ENCODE measurements around the gene RFX2. TPM values are rescaled to one million over a fixed set of nuclear protein-coding genes. Genes with fewer than 3 reads are reported as not detected.

Gene RFX2
- total and polyA plus RNA-seq, 9 of the 15 experiments (the other 6 are each of a cell fraction or from before 2014, with no cell fraction given) = 3.6 to 18.7 (median 8.7) TPM

- peak in 1 of 3 experiments; percentile 21; a peak in 1 of 6 replicates for TF ChIP-seq ZBTB11 (CRISPR knock-in tag; IDR thresholded peaks at IDR 0.05)
- TF ChIP-seq CREB1 (IDR thresholded peaks at IDR 0.05) = peak; percentile 65
- peak; percentile 51; the same call in 1 of the 2 replicates for TF ChIP-seq CREB1 (CRISPR knock-in tag; IDR thresholded peaks at IDR 0.05)
- TF ChIP-seq GATA2 (CRISPR knock-in tag; IDR thresholded peaks at IDR 0.05) = peak; percentile 60; the same call in 1 of the 2 replicates
- TF ChIP-seq ATF3 (IDR thresholded peaks at IDR 0.05) = peak; percentile 86
- 0 out of 2 replicates have a peak, but pooled peaks have one; percentile 34 for TF ChIP-seq ATF3 (CRISPR knock-in tag; conservative IDR thresholded peaks at IDR 0.05)
- TF ChIP-seq HNRNPK (IDR thresholded peaks at IDR 0.05; ENCODE audit: low read depth, low read length, poor library complexity, severe bottlenecking) = no peak
- peak; percentile 51 for TF ChIP-seq CXXC5 (CRISPR knock-in tag; IDR thresholded peaks at IDR 0.05)
- peak; percentile 74 for TF ChIP-seq JUND (IDR thresholded peaks at IDR 0.05; ENCODE audit: borderline replicate concordance, low read depth, low read length)
- peak; percentile 52; the same call in 2 of the 3 replicates for TF ChIP-seq JUND (tag; IDR thresholded peaks at IDR 0.05; ENCODE audit: borderline replicate concordance, low read depth, low read length)
- peak; percentile 68; the same call in 1 of the 2 replicates for TF ChIP-seq EP300 (IDR thresholded peaks at IDR 0.05; ENCODE audit: low read length)
- TF ChIP-seq TRIM24 (IDR thresholded peaks at IDR 0.05) = peak in 1 of 2 experiments; percentile 47; a peak in 1 of 4 replicates
- peak; percentile 32 for TF ChIP-seq TFAP4 (CRISPR knock-in tag; IDR thresholded peaks at IDR 0.05; ENCODE audit: borderline replicate concordance)
- no peak for TF ChIP-seq IFI16 (CRISPR knock-in tag; IDR thresholded peaks at IDR 0.05)
- peak; percentile 73 for TF ChIP-seq EP400 (IDR thresholded peaks at IDR 0.05)
- TF ChIP-seq POLR2G (IDR thresholded peaks at IDR 0.05; ENCODE audit: low read depth, low read length) = no peak
Observed at GRCh38 chr19:5985098-5985783, 125.1 kb downstream of the RFX2 start (continued).
